IPS DF 19.7 (cell line): ENCODE results near the gene DEAF1.
"Not testable (repeated sequence)": the region's sequence is repeated elsewhere in the genome, so short reads cannot be mapped to it uniquely, and the experiment has no call there.

Source experiments
- DNase-seq: peaks from one replicate; pipeline ENCODE4 v3.0.0-alpha.2; 2013; ENCODE audit warnings: low read depth, low spot score

The DEAF1 gene

DNA sequence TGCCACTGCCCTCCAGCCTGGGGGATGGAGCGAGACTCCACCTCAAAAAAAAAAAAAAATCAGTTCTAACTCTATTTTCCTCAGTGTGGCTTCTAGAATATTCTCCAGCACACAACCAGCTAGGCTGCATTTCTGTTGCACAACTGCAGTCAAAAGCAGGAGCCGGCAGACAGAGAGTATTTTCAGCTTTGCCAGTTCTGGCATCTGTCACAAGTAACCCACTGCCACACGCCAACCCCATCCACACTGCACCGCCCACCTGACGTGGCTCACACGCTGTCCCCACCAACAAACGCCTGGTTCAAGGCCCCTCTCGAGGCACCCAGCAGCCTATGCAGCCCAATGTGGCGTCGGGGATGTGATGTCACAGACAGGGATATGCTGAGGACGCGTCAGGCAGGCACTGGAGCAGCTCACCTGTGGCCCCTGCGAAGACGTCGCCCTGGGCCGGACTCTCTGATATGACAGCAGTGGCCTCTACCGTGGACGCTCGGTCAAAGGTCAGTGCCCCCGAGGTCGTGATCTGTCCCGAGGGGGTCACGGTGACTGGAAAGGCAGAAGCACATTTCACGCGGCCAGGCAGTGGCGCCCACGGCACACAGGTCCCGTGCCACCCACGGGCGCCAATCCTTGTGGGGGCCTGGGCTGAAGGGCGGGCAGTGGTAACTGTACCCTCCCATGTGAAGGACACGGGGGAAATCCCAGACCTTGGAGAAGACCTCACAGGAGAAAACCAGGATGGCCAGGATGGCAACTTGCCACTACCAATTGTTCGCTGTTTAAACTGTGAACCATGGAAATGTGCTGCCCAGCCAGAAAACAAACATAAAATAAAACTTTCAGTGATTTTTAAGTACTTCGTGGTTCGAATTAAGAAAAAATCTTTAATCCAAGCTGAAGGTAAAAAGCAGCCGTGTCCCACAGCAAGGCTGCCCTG lies 15.5 kb downstream of the DEAF1 start:
- DNase-seq, result no peak

DNA sequence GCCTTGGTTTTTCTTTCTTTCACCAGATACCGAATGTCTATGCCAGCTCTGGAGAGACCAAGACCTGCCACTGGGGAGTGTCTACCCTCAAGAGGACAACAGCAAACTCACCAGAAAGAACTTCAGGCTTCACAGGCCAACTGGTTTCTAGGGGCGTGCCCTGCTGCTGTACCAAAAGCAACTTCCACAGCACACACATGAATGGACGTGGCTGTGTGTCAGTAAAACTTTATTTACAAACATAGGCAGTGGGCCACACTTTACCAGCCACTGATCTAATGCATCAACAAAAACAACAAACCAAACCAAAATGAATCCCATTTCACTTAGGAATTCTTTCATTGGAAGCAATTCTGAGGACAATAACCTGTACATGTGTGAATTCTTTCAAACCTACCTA lies 16.7 kb downstream of the DEAF1 start:
- no peak for DNase-seq

DNA sequence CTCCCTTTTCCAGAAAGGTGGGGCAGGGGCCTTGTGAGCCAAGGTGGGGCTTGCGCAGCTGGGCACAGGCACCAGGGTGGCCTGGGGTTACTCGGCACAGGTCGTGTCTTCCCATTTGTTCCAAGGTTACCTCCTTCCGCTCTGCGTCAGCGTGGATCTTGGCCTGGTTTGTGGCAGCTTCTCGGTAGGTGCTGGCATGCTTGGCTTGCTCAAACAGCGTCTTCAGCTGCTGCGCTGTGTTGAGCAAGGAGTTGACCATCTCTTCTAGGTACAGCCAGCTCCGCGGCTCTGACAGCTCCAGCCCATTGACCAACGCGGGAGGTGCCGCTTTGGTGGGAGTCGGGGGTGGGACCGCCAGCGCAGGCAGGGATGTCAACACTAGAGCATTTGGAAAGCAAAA lies 20.6 kb downstream of the DEAF1 start:
- no peak for DNase-seq

DNA sequence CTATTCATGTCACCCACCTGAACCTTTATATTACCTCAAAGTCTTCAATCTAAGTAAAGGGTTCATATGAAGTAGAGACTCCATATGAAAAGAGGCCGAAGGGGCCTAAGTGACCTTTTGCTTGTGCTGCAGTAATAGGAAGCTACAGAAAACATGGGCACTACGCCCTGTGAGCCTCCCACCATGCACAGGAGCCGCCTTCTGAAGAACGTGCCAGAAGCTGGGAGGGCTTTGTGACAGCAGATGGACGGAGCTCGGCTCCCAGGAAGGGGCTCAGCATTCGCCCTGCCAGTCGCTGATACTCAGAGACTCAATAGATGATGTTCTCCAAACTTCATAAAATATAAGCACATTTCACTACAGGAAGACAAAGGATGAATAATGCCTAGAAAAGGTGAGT lies 21.2 kb downstream of the DEAF1 start:
- no peak for DNase-seq

DNA sequence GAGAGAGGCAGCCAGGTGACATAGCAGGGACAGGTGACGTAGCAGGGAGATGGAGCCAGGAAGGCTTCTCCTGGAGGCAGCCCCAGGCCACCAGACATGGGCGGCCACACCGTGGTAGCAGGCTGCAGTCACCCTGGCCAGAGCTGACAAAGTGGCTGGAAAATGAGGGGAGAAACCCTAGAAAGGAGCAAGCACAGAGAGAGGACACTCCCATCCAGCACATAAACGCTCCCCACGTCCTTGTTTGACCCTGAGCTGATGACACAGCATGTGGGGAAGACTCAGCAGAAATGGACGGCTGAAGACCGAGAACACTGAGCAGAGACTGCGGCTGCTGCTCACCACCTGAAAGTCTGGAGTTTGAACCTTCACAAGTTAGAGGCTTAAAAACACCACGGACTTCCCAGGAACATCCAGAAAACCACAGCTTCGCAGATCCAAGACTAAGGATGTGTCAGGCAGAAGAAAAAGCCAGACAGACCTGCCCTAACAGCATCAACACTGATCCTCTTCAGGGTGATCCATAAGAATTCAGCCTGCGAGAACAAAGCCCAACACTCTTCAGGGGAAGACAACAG lies 29.2 kb downstream of the DEAF1 start:
- no peak for DNase-seq

DNA sequence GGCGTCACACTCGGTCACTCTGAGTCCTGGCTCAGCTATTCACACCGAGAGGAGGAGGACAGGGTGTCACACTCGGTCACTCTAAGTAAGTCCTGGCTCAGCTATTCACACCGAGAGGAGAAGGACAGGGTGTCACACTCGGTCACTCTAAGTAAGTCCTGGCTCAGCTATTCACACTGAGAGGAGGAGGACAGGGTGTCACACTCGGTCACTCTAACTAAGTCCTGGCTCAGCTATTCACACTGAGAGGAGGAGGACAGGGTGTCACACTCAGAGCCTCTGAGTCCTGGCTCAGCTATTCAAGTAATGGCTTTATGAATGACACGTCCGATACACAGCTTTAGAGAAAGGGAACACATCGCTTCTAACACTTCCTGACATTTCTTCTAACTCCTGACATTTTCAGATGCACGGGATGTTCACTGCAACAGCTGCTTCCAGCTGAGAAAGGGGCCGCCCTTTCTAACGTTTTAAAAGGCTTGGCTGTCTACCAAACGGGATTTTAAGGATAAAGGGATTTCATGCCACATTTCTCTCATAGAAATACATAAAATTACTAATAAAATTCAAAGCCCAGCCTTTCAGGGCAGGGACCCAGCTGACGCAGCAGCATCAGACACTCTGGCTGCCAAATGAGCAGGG lies 29.8 kb downstream of the DEAF1 start:
- DNase-seq, result no peak

DNA sequence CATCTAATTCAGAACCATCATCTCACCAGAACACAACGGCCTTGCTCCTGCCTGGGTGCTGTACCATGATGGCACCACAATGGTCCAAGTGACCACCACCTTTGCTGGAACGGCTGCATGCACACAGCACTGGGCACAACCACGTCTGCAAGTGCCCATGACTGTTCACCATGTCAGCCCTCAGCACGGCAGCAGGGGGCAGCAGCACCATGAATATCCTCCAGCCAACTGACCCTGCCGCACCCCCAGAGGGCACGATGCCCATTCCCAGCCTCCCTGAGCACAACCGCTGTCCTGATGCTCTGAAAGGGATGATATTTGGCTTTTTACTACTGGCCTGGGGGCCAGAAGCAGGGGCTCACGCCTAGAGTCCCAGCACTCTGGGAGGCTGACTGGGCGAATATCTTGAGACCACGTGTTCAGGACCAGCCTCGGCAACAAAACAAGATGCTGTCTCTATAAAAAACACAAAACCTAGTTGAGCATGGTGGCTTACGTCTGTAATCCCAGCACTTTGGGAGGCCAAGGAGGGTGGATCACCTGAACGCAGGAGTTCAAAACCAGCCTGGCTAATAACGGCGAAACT lies 32.2 kb downstream of the DEAF1 start:
- DNase-seq, result no peak

DNA sequence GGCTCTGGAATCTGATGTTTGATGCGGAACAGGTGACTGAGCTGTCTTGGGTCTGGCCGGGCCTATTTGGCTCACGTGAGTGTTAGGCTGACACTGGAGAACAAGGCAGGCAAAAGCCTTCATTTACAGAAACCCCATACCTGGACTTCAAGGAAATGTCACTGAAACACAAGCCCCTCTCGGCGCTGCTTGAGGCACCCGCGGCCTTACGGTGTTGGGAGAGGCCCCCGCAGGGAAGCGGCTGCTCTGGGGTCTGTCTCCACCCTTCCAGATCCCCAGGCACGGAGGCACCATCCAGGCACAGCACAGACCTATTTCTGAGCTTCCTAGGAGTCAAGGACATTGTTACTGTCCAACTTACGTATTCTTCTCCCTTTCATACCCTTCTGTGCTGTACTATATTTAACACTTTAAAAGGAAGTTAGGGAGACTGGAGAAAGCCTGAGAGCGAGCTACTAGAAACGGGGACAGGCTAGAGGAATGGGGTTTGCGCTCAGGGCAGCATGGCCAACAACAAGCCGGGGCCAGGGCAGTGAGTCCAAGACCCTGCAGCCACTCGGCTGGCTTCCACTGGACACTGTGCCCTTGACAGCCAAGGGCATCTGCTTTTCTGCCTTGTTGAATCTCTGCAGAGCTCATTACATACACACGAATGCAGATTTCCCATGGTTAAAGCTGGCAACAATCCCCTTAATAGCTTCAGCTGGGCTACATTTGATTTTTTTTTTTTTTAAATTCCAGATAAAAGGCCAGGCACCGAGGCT lies 34.2 kb downstream of the DEAF1 start:
- DNase-seq, result no peak

DNA sequence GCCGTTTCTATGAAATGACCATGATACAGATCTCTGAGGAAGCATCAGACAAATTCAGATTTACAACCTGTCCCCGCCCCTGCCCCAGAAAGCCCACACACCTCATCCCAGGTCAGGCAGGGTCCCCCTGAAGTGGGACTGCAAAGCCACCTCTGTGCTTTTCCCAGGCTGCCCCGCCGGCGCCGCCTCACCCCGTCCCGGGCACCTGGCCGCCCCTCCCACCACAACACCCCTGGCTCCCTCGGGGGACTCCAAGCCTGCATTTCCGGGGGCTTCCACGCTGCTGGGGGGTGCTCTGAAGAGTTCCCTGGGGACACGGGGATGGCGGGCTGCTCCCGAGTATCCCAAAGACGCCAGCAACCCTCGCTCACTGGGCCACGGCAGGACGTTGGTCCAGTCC lies 34.7 kb downstream of the DEAF1 start:
- no peak for DNase-seq

DNA sequence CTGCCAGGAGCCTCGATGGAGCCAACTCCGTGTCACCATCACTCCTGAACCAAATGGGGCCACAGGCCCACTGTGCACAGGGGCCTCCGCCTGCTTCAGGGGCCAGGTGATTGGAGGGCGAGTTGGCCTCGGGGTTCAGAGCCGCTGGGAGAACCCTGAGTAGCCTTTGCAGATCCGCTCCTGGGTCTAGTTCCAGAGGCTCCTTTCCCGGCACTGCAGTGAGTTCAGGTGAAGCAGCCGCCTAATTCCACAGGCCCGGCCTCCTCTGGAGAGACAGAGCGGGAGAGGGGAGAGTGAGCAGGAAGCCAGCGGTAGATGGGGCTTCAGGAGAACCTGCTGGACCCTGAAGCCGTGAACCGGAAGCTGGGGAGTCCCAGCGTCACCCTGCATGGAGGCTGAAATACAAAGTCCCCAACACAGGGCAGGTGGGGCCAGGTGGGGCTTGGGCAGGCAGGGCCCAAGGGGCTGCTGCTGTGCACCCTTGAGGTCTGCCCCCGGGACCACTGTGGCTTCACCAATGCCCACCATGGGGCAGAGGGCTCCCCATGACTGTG lies 35.4 kb downstream of the DEAF1 start:
- no peak for DNase-seq

DNA sequence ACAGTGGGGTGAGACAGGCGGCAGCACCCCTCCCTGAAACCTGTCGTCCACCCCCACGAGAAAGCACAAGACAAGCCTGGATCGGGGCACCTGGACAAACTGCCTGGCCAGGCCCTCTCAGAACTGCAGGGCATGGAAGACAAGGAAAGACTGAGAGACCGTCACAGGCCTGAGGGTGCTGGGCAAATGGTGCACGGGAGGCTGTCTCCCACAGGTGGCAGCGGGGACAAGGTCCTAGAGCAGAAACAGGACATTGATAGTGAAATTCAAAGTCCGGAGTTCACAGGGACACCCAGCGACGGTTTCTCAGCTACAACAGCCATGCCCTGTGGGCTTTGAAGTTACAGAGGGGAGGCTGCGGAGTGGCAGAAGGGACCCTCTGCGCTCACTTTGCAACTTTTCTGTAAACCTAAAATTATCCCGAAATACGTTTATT lies 37.3 kb downstream of the DEAF1 start:
- no peak for DNase-seq

DNA sequence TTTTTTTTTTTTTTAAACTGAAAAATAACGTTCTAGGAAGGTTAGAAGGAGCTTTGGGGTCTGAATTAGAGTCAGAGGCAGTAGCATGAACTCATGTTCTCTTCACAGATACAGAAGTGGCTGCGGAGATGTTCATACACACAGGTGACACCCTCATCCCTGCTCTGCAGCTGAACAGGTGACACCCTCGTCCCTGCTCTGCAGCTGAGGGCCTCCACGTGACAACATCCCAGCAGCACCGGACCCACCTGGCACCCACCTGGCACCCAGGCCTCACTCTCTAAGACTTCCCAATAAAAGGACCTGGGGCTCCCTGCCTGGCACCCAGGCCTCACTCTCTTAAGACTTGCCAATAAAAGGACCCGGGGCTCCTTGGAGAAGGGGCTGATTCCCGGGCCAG lies 38.2 kb downstream of the DEAF1 start:
- no peak for DNase-seq

DNA sequence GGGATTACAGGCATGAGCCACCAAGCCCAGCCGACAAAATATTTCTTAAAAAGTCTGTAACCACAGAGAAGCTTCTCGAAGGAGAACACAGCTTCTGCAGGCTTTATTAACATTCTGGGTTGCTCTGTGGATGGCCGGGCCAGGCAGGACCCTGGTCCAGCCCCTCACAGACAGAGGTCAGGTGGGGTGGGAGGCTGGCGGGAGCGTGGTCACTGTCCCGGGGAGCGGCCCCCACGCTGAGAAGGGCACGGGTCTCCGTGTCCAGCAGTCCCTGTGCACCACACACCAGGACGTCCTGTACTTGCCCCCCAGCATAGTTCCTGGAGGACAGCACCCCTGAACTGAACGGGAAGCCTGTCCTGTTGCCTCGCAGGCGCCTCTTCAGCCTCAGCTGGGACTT lies 38.6 kb downstream of the DEAF1 start:
- no peak for DNase-seq

DNA sequence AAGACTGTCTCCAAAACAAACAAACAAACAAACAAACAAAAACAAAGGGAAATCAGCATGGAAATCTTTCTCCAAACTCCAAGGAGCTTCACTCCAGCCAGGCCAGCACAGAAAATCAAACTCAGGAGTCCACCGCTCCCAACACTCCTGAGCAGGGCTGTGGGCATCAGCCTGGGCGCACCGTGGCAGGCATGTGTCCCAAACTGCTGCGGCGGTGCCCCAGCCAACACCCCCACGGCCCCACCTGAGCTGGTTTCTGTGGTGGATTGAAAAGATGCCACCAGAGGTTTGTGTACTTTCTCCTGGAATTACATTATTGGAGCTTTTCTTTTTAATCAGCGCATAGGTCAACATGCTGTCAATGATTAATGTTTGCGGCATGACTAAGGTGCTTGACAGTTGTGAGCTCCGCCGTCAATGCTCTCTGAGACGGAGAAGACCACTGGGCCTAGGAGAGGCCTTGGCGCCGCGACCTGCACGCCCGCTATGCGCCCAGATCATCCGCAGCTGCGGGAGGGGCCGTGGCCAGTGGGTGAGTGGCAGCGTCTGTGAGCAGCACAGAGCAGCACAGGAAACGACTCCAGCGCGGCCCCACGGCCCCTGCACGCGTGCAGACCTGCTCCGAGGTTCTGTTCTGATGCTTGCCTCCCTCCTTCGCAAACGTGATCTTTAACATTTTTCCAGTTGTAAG lies 39.8 kb downstream of the DEAF1 start:
- no peak for DNase-seq

DNA sequence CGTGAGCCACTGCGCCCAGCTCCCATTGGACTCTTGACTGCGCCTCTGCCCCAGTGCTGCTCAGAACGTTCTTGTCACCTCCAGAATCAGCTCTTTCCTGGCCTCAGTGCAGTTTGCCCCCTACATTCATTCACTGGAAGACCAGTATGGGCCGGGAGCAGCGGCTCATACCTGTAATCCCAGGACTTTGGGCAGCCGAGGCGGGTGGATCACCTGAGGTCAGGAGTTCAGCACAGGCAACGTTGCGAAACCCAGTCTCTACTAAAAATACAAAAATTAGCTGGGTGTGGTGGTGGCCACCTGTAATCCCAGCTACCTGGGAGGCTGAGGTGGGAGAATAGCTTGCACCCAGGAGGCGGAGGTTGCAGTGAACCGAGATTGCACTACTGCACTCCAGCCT lies 40.6 kb downstream of the DEAF1 start:
- DNase-seq, result not testable (repeated sequence)

DNA sequence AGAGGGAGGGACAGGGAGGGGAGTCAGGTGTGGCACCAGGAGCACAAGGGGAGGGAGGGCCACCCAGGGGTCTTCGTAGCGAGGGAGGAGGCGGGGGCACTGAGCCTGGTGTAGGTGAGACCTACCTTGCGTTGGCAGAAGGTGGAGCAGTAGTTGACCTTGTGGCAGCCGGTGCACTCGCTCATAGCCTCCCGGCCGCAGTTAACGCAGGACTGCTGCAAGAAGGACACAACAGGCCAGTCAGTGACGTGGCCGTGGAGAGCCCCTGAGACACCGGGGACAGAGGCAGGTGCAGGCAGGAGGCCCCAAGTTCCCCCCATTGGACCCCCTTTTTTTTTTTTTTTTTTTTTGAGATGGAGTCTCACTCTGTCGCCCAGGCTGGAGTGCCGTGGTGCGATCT lies 41.2 kb downstream of the DEAF1 start:
- no peak for DNase-seq

DNA sequence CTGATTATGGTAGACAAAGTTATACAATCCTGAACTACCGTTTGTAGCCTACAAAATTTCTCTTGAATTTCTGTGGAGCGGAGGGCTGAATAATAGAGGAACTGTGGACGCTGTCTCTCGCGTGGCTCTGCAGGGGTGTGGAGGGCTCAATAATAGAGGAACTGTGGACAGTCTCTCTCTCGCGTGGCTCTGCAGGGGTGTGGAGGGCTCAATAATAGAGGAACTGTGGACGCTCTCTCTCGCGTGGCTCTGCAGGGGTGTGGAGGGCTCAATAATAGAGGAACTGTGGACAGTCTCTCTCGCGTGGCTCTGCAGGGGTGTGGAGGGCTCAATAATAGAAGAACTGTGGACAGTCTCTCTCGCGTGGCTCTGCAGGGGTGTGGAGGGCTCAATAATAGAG lies 41.9 kb downstream of the DEAF1 start:
- not testable (repeated sequence) for DNase-seq

DNA sequence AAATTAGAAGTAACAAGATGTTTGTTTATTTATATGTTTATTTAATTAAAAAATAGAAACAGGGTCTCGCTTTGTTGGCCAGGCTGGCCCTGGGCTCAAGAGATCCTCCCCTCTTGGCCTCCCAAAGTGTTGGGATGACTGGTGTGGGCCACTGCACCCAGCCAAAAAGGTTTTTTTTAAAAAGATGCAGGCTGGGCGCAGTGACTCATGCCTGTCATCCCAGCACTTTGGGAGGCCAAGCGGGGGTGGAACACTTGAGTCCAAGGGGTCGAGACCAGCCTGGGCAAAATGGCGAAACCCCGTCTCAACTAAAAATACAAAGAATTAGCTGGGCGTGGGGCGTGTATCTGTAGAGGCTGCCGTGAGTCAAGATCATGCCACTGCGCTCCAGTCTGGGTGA lies 44.5 kb downstream of the DEAF1 start:
- DNase-seq, result no peak

DNA sequence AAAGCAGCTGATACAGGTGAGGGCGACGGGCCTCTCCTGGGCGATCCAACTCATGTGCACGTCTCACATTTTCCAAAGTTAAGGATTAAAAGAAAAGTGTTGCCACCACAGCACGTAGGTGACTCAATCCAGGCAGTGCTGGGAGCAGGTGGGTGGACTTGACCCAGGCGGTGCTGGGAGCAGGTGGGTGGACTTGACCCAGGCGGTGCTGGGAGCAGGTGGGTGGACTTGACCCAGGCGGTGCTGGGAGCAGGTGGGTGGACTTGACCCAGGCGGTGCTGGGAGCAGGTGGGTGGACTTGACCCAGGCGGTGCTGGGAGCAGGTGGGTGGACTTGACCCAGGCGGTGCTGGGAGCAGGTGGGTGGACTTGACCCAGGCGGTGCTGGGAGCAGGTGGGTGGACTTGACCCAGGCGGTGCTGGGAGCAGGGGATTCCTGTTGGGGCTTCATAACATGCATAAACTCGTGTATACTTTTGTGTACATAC lies 47.3 kb downstream of the DEAF1 start:
- DNase-seq, result not testable (repeated sequence)

DNA sequence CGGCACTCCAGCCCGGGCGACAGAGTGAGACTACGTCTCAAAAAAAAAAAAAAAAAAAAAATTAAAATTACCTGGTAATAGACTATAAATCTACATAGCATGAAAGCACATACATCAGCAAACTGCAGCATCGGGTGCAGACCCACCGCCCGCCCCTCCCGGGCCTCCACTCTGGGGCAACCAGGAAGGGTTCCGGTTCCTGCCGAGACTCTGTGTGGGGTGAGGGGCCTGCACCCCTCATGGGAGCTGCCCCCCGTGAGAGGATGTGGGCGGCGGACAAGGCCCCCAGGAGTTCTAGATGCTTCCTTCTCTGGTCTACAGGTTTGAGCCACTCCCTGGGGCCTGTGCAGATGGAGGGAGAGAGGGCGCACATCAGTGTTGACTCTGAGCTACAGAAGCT lies 48.8 kb downstream of the DEAF1 start:
- DNase-seq, result no peak

DNA sequence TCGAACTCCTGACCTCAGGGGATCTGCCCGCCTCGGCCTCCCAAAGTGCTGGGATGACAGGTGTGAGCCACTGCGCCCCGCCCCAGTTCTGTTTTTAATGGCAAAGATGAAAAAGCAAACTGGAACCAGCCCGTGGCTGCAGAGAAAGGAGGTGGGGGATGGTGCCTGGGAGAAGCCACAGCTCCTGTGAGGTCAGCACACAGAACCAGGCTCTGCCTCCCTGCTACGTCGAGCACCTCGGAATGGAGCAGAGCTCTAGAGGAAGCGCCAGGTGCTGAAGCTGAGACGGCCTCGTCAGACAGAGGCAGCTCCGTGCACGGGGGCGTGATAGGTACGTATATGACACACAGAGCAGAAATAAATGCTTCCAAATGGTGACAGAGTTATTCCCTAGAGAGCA lies 49.5 kb downstream of the DEAF1 start:
- DNase-seq, result no peak
